ENCODE data around the gene MED1. TPM values are rescaled to one million over a fixed set of nuclear protein-coding genes. Genes with fewer than 3 reads are reported as not detected.
"Not testable (repeated sequence)": the region's sequence is repeated elsewhere in the genome, so short reads cannot be mapped to it uniquely, and the experiment has no call there.

Gene MED1
- total RNA-seq, 1 donor = 31.7 TPM

DNA sequence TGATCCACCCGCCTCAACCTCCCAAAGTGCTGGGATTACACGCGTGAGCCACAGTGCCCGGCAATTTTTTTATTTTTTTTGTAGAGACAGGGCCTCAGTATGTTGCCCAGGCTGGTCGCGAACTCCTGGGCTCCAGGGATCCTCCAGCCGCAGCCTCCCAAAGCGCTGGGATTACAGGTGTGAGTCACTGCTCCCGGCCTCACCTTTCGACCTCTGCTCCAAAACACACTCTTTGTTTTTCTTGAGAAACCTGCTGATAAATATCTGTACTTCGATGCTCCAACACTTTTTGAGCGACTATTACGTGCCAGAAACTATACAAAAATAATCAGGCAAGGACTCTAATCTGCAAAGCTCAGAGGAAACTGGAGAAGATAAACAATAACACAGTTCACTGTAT lies 1.0 kb downstream of the MED1 start:
- TF ChIP-seq, protein P1, sequence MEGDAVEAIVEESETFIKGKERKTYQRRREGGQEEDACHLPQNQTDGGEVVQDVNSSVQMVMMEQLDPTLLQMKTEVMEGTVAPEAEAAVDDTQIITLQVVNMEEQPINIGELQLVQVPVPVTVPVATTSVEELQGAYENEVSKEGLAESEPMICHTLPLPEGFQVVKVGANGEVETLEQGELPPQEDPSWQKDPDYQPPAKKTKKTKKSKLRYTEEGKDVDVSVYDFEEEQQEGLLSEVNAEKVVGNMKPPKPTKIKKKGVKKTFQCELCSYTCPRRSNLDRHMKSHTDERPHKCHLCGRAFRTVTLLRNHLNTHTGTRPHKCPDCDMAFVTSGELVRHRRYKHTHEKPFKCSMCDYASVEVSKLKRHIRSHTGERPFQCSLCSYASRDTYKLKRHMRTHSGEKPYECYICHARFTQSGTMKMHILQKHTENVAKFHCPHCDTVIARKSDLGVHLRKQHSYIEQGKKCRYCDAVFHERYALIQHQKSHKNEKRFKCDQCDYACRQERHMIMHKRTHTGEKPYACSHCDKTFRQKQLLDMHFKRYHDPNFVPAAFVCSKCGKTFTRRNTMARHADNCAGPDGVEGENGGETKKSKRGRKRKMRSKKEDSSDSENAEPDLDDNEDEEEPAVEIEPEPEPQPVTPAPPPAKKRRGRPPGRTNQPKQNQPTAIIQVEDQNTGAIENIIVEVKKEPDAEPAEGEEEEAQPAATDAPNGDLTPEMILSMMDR (IDR thresholded peaks at IDR 0.05; ENCODE audit: insufficient read depth, low read length) = no peak
- DNase-seq (ENCODE audit: low read depth) = no peak
- peak overlapping the region; percentile 98 for H3K4me3 ChIP-seq (ENCODE audit: low read depth, low read length)

DNA sequence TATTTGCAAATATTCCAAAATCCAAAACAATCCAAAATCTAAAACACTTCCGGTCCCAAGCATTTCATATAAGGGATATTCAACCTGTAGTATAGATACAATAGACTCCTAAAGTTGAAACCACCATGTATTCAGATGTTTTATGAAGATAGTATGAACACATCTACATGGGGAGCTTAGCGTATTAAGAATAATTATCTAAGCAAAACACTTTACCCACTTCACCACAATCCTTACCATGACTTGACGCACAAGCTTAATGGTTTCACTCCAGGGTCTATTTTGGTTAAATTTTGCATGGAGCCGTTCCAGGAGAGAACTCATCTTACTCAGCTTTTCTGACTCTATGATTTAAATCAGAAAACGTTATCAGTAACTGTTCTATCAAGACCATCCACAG lies 3.5 kb downstream of the MED1 start:
- TF ChIP-seq, protein P1 (IDR thresholded peaks at IDR 0.05; ENCODE audit: insufficient read depth, low read length) = no peak
- no peak overlapping the region for H3K4me3 ChIP-seq (ENCODE audit: low read depth, low read length)
- no peak for DNase-seq (ENCODE audit: low read depth)

DNA sequence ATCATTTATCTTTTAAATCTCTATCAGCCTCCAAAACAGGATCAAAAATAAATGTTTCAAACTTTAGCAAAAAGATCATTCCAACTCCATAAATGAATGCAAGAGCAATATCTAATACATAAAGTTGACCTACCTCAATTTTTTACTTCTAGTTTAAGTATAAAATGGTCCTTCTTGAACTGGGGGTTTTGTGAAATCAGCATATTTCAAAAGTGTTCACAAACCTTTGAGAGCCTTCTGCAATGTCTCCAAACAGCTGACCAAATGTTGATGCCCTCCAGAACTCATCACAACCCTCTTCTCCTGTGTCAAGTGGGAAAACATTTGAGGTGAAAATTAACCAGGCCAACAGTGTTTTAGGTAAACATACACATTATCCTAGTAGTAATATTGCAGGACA lies 7.7 kb downstream of the MED1 start:
- no peak overlapping the region for H3K4me3 ChIP-seq (ENCODE audit: low read depth, low read length)
- TF ChIP-seq, protein P1 (IDR thresholded peaks at IDR 0.05; ENCODE audit: insufficient read depth, low read length) = no peak
- DNase-seq (ENCODE audit: low read depth) = no peak

DNA sequence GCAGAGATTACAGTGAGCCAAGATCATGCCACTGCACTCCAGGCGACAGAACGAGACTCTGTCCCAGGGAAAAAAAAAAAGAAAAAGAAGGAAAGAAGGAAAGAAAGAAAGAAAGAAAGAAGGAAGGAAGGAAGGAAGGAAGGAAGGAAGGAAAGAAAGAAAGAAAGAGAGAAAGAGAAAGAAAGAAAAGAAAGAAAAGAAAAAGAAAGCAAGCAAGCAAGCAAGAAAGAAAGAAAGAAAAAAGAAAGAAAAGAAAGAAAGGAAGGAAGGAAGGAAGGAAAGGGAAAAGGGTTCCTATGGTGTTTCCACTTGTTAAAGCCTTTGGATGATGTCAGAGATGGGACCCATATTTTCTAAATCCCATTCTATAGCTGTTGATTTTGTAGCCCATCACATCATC lies 11.2 kb downstream of the MED1 start:
- not testable (repeated sequence) for H3K4me3 ChIP-seq (ENCODE audit: low read depth, low read length); DNase-seq (ENCODE audit: low read depth)

DNA sequence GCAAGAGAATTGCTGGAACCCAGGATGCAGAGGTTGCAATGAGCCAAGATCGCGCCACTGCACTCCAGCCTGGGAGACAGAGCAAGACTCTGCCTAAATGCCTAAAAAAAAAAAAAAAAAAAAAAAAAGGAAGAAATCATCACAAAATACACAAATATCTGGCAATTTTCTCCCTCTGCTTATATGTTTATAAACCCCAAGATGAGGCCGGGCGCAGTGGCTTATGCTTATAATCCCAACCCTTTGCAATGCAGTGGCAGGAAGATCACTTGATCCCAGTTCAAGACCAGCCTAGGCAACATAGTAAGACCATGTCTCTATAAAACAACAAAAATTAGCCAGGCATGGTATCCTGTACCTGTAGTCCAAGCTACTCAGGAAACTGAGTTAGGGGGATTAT lies 21.5 kb downstream of the MED1 start:
- TF ChIP-seq, protein P1 (IDR thresholded peaks at IDR 0.05; ENCODE audit: insufficient read depth, low read length) = no peak
- no peak for DNase-seq (ENCODE audit: low read depth)
- H3K4me3 ChIP-seq (ENCODE audit: low read depth, low read length) = no peak overlapping the region

DNA sequence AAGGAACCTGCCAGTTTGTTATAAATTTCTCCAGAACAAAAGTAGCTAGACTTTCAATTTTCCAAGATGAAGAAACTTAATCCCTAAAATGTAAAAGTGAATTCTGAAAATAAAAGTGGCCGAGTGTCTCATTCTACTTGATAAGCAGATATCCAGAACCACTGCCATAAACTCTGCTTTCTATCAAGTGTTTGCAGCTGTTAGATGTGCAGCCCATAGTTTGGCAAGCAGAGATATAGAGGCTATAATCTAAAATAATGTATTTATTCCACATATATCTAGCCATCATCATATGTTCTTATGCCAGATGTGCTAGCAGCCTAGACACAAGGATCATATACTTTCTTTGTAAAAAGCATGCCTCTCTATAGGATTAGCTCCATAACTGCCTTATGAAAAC lies 34.9 kb downstream of the MED1 start:
- TF ChIP-seq, protein P1 (IDR thresholded peaks at IDR 0.05; ENCODE audit: insufficient read depth, low read length) = no peak
- DNase-seq (ENCODE audit: low read depth) = no peak
- no peak overlapping the region for H3K4me3 ChIP-seq (ENCODE audit: low read depth, low read length)

DNA sequence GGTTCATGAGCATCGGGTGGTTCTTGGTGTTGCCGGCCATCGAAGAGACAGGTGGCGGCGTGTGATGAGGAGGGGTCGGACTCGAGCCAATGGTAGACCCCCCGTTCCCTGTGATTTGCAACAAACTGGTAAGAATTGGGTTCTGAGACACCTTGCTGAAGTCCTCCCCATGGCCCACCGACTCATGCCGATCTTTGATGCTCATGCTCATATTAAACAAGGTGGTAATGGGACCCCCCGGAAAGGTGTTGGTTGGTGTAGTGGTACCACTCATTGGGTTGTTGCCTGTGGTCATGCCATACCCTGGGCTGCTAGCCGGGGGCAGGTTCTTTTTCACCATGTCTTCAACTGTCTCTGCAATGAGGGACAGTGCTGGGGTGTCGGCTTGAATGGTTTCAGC lies 40.8 kb downstream of the MED1 start:
- DNase-seq (ENCODE audit: low read depth) = no peak
- TF ChIP-seq, protein P1 (IDR thresholded peaks at IDR 0.05; ENCODE audit: insufficient read depth, low read length) = no peak

More for the DNA sequence above, 40.8 kb downstream of the MED1 start:
- no peak overlapping the region for H3K4me3 ChIP-seq (ENCODE audit: low read depth, low read length)

Measured in fibroblast of the aortic adventitia (primary cell).